Rectal smooth muscle tissue (tissue), 1 donor: ENCODE results near the gene CACNA2D4.
A peak's percentile ranks its signal among the peaks of the same experiment; 100 is the strongest.

Experiments
- H3K27ac ChIP-seq: one replicate; pipeline ENCODE4 v1.7.0; 2013; ENCODE audit warnings: low read depth, low read length, inconsistent platforms
- H3K27me3 ChIP-seq: one replicate; pipeline ENCODE4 v1.7.0; 2013; ENCODE audit warnings: low read length; ENCODE audit not compliant: control insufficient read depth, insufficient read depth
- H3K36me3 ChIP-seq: one replicate; pipeline ENCODE4 v1.7.0; 2013; ENCODE audit warnings: low read length; ENCODE audit not compliant: control insufficient read depth, insufficient read depth
- H3K4me1 ChIP-seq: one replicate; pipeline ENCODE4 v1.7.0; 2013; ENCODE audit warnings: low read length; ENCODE audit not compliant: control insufficient read depth, insufficient read depth
- H3K4me3 ChIP-seq: one replicate; pipeline ENCODE4 v1.7.0; 2013; ENCODE audit warnings: low read length
- H3K9ac ChIP-seq: one replicate; pipeline ENCODE4 v1.7.0; 2013; ENCODE audit warnings: low read length

Gene CACNA2D4

DNA sequence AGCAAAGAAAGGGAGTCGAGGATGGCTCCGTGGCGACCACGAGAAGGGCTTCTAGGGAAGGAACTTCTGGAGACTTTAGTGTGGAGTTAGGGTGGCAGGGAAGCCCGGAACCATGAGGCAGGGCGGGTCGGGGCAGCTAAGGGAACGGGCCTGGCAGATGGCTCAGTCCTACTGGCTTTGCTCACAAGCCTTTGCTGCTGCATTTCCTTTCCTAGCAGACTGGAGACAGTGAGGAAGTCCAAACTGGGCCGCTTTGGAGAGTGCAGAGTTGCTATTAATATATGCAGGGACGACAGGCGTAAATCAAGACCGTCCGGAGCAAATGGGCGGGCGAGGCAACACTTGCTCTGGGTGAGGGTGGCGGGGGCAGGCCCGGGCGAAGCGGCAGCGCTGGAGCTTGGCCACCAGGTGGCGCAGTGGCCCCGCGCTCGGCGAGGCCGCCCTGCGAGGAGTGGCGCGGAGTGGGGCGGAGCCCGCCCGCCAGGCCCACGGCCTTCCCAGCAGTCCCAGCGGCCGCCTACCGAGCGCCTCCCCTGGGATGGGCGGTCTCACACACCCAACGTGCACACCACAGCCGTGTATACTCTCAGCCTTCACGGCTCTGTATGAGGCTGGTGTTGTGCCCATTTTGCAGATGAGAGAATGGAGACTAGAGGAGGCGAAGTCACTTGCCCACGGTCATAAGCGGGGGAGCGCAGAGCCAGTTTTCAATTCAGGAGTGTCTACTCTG, 122.5 kb downstream of the CACNA2D4 start:
- Histone ChIP-seq H3K27me3 (no peaks in the 10 kb centered on the region), H3K4me3 (peak overlapping the region; percentile 69), H3K4me1 (peaks cover 11% of the 10 kb centered on the region), H3K36me3 (no peaks in the 10 kb centered on the region), H3K9ac (peak overlapping the region; percentile 61), H3K27ac (peak overlapping the region; percentile 71)

DNA sequence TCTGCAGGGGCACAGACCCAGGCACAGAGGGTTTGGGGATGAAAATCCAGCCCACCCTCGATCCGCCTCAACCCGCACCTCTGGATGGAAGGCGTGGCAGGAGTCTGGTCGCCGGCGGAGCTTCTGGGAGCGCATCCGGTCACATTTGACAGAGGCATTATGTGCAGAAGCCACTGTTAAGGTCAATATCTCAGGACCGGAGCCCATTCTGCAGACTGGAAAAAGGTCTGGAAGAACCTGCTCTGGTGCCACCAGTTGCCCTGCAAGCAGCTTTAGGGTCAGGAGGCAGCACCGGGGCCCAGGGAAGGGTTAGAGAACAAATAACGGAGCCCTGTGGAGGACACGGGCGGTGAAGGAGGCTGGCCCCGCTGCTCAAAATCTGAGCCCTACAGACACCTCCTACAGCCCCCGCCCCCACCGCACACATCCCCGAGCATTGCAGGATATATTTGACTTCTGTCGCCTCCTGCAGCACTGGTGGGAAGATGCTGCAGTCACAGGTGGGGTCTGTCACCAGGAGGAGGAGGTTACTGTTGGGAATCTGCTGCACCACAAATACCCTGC, 123.1 kb downstream of the CACNA2D4 start:
- Histone ChIP-seq H3K27me3 (no peaks in the 10 kb centered on the region), H3K27ac (peak overlapping the region; percentile 71), H3K36me3 (no peaks in the 10 kb centered on the region), H3K4me1 (peaks cover 11% of the 10 kb centered on the region), H3K9ac (no peak overlapping the region), H3K4me3 (peak overlapping the region; percentile 26)

DNA sequence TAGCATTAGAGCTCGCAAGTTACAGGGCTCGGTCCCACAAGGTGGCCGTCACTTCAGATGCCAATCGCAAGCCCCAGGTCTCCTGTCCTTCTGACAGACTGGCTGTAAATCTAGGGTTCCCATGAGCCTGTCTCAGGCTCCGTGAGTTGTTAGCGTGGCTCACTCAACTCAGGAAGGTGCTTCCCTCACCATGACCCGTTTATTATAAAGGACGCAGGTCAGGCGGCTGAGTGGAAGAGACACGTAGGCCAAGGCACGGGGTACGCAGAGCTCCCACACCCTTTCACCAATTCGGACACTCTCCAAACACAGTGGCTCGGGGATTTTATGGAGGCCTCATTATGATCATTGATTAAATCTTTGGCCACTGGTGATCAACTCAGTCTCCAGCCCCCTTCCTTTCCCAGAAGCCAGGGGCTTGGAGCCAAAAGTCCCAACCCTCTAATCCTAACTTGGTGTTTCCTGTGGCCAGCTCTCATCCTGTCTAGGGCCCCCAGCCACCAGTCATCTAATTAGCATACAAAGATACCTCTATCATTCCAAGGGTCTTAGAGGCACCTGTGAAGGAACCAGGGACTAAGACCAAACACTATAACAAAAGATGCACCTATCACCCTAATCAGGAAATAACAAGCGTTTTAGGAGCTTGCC, 123.9 kb downstream of the CACNA2D4 start:
- Histone ChIP-seq H3K4me3 (no peak overlapping the region), H3K27me3 (no peaks in the 10 kb centered on the region), H3K9ac (no peak overlapping the region), H3K27ac (no peak overlapping the region), H3K36me3 (no peaks in the 10 kb centered on the region), H3K4me1 (peaks cover 11% of the 10 kb centered on the region)

DNA sequence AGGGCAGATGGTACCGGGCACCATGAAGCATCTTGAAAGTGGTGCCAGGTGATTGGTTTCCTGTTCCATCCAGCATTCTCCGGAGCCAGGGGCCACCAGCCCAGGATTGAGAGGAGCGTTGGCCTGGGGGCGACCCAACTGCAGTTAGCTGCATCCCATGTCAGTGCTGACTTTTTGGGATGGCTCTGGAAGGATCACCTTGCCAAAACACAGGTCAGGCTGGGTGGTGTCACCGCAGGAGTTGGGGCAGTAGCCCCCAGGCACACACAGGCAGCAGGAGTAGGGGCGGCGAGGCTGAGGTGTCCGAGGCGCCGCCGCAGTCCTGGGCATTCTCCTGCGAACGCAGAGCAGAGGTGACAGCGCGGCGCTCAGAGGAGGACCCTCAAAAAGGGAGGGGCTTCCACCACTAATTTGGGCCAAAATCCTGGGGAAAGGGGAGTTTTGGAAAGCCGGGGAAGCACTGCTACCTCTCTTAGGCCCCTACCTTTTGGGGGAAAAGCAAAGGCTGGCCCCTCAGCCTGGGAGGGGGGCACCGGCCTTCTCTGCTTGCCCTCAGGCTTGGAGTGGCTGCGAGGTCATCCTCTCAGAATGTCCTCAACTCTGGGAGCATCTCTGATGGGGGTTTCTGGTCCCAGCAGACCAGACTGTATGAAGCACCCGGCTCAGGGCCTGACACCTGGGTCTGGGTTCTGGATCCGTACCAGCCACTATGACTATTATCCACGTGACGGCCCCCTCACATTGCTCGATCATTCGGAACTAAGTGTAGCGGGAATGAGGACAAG, 124.8 kb downstream of the CACNA2D4 start:
- Histone ChIP-seq H3K9ac (no peak overlapping the region), H3K4me1 (peaks cover 11% of the 10 kb centered on the region), H3K27ac (no peak overlapping the region), H3K27me3 (no peaks in the 10 kb centered on the region), H3K36me3 (no peaks in the 10 kb centered on the region), H3K4me3 (no peak overlapping the region)

DNA sequence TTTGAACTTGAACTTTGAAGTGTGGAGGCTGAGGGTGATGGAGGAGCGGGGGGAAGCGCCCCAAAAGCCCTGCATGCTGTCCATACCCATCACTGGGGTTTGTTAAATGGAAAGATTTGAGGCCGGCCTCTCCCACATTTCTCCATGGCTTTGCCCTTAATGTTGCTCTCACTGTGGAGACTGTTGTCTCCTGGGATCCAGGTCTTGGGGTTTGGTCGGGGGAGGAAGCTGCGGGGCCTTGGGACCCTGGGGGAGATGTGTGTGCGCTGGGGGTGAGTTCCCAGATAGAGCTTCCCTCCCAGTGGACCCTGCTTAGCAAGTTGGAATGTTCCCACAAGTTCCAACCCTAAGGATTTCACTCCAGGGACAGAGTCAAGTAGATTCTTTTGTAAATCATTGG, 126.0 kb downstream of the CACNA2D4 start:
- Histone ChIP-seq H3K27ac (no peak overlapping the region), H3K4me1 (peaks cover 11% of the 10 kb centered on the region), H3K36me3 (no peaks in the 10 kb centered on the region), H3K4me3 (no peak overlapping the region), H3K9ac (no peak overlapping the region), H3K27me3 (no peaks in the 10 kb centered on the region)

DNA sequence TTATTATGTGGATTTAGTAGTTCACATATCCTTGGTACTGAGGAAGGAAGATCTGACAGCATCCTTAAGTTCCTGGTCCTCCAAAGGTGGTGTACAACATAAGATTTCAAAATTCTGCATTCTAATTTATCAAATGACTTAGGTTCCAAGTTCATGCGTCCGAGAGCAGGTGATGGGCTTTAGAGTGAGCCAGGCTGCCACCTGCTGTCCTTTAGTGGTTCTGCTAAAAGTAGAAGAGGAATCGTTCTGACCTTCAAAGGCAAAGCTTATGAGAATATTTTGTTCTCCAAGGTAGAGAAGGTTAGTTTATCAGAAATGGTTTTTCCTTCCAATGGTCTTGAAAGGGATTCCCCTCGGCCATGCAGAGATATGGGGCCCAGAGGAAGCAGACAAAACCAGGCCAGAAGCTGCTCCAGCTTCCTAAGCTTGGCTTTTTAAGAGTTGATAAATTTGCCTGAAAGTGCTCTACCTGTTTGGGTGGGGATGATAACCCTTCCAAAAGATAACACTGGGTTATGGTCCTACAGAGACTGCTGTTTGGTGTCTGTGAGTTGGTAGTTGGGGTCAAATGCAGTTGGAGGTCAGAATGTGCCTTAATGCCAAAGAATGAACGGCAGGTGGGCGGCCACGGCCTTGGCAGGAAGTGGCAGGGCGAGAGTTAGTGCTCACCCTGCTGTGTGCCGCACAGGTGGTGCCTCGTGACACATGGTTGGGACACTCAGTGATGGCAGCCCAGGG, 127.2 kb downstream of the CACNA2D4 start:
- no peak overlapping the region for H3K9ac ChIP-seq

DNA sequence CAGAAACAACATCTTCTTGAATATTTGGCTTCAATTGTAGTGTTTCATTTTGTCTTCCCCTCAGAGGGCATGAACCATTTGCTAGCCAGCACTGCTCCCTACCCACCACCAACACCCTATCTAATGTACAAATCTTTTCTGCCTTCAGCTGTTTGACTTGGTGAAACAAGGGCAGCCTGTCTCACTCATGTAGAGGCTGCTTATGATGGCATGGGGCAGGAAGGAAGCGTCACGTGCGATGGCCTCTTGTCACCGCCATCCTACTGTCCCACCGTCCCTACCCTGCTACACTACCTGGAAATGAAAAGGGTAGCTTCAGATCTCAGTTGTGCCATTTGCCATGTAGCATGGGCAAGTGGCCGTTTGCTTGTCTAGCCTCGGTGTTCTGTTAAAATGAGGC, 128.0 kb downstream of the CACNA2D4 start:
- Histone ChIP-seq H3K27me3 (no peaks in the 10 kb centered on the region), H3K4me1 (peaks cover 7% of the 10 kb centered on the region), H3K9ac (no peak overlapping the region), H3K27ac (no peak overlapping the region), H3K4me3 (no peak overlapping the region), H3K36me3 (no peaks in the 10 kb centered on the region)

More for the DNA sequence above, 127.2 kb downstream of the CACNA2D4 start:
- no peaks in the 10 kb centered on the region for H3K36me3 ChIP-seq
- H3K4me1 ChIP-seq = peaks cover 11% of the 10 kb centered on the region
- no peaks in the 10 kb centered on the region for H3K27me3 ChIP-seq
- no peak overlapping the region for H3K4me3 ChIP-seq
- H3K27ac ChIP-seq = no peak overlapping the region

DNA sequence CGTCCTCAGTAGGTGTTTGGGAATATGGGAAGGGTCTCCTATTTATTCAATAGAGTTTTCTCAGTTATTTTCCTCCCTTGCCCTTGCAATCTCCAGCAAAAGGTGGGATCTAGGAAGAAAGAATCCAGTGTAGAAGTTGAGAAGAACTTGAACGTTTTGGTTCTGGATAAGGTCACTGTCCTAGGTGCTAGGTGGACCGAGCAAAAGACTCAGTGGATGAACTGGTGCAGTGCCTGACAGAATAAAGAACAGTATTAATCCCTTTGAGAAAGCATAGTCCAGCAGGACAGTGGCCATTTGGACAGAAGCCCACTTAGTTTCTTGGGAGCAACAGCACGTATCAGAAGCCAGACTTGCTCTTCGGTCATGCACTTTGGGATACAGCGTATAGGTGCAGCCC, 130.7 kb downstream of the CACNA2D4 start:
- Histone ChIP-seq H3K27ac (no peak overlapping the region), H3K27me3 (no peaks in the 10 kb centered on the region), H3K4me1 (no peaks in the 10 kb centered on the region), H3K4me3 (no peak overlapping the region), H3K36me3 (peaks cover 3% of the 10 kb centered on the region), H3K9ac (no peak overlapping the region)

DNA sequence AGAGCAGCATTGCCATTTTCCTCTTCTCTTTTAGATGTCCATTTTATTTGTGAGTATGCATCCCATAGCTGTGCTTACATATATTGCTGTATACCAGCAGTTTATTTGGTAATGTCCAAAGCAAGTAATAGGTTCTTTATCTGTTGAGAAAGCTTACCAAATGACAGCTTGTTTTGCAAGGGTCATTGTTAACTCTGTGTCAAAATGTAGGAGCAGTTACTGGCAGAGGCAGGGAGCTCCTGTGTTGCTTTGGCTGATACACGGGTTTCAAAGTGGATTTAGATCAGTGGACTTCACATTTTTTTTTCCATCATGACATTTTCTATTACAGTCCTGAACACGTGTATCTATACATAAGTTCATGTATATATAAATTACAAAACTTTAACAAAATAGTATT, 136.2 kb downstream of the CACNA2D4 start:
- no peak overlapping the region for H3K27ac ChIP-seq

DNA sequence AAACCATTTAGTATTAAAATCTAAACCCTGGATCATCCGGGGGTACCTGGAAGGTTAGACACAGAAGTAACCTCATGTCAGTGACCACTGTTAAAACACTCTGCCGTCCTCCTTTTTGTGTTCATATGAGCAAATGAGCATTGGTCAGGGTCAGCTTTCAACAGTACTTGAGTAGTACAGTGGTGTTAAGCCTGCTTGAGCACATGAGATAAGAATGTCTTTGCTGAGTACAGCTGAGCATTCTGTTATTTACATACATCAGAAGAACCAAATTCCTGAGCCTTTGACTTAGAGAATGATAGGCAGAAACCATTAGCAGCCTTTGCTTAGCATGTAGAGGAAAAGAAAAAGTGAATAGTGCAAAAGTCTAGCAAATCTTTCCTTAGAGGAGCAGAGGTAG, 136.7 kb downstream of the CACNA2D4 start:
- Histone ChIP-seq H3K4me3 (no peak overlapping the region), H3K27ac (no peak overlapping the region), H3K27me3 (no peaks in the 10 kb centered on the region), H3K36me3 (peaks cover 3% of the 10 kb centered on the region), H3K4me1 (no peaks in the 10 kb centered on the region), H3K9ac (no peak overlapping the region)

More for the DNA sequence above, 136.2 kb downstream of the CACNA2D4 start:
- Histone ChIP-seq H3K27me3 (no peaks in the 10 kb centered on the region), H3K36me3 (peaks cover 3% of the 10 kb centered on the region), H3K9ac (no peak overlapping the region), H3K4me1 (no peaks in the 10 kb centered on the region), H3K4me3 (no peak overlapping the region)

DNA sequence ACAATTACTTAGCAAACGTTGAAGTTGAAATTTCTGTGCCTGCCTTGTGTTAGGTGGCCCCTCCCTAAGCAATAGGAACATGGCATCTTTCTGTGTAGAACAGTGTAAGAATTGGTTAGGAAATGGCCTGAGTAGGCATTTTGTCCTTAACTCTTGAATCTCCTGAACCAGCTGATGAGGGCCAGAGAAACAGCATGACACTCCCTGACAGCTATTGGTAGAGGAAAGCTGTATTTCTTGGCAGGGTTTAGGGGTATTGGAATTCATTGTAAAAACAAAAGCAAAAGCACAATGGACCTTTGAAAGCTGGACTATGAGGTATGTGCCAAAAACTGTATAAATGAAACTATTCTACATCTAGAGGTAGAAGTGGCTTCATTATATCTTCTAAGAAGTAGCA, 138.7 kb downstream of the CACNA2D4 start:
- Histone ChIP-seq H3K4me1 (no peaks in the 10 kb centered on the region), H3K9ac (no peak overlapping the region), H3K27me3 (no peaks in the 10 kb centered on the region), H3K4me3 (no peak overlapping the region), H3K36me3 (peaks cover 5% of the 10 kb centered on the region), H3K27ac (no peak overlapping the region)

DNA sequence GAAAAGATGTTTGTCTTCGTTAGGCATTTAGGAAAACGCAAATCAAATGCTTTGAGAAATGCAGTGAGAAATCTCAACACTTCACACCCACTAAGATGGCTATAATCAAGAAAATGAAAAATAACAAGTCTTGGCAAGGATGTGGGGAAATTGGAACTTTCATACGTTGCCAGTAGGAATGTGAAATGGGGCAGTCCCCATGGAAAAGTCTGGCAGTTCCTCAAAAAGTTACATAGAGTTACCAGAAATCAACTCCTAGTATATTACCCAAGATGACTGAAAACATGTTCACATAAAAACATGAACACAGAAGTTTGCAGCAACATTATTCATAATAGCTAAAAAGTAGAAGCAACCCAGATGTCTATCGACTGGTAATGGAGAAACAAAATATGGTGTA, 139.5 kb downstream of the CACNA2D4 start:
- no peaks in the 10 kb centered on the region for H3K4me1 ChIP-seq

More for the DNA sequence above, 139.5 kb downstream of the CACNA2D4 start:
- Histone ChIP-seq H3K36me3 (peaks cover 4% of the 10 kb centered on the region), H3K4me3 (no peak overlapping the region), H3K9ac (no peak overlapping the region), H3K27ac (no peak overlapping the region), H3K27me3 (no peaks in the 10 kb centered on the region)
